OCI-LY7 (cell line): ENCODE data around the gene CTSC. TPM values are rescaled to one million over a fixed set of nuclear protein-coding genes. Genes with fewer than 3 reads are reported as not detected.

Experiments
- BruUV-seq: library from RNA; stranded (reverse); fragments of 400-500 nt; replicated peaks from 2 replicates; lab custom pipeline; 2021; lab: Mats Ljungman, UMichigan
- CTCF ChIA-PET: fragments of 300-600 bp; sonication (Branson Sonifier 250); formaldehyde crosslinking; loops from one replicate; lab custom pipeline; 2022; ENCODE audit warnings: antibody characterized with exemption; ENCODE audit not compliant: unreplicated experiment; lab: Charles Lee
- POLR2A ChIA-PET: fragments of 300-600 bp; sonication (Branson Sonifier 250); formaldehyde crosslinking; loops from one replicate; lab custom pipeline; 2022; ENCODE audit warnings: antibody characterized with exemption; lab: Charles Lee
- DNase-seq: peaks from one replicate; pipeline ENCODE4 v3.0.0-alpha.2; 2015; ENCODE audit warnings: low spot score
- H2AFZ ChIP-seq: fragments of 200-600 bp; sonication (generic), shearing (Covaris generic); 2 replicates; pipeline ENCODE4 v1.6.1; 2014; ENCODE audit warnings: mild to moderate bottlenecking, antibody characterized with exemption, low read length, moderate library complexity
- H3K27ac ChIP-seq: fragments of 200-600 bp; sonication (generic); 2 replicates; pipeline ENCODE4 v1.5.1; 2014; ENCODE audit warnings: mixed run types, low read depth, mild to moderate bottlenecking, moderate library complexity, low read length, inconsistent platforms; ENCODE audit not compliant: poor library complexity, severe bottlenecking
- H3K36me3 ChIP-seq: fragments of 200-600 bp; sonication (generic); 2 replicates; pipeline ENCODE4 v1.6.1; 2014; ENCODE audit warnings: mild to moderate bottlenecking, antibody characterized with exemption, low read length, moderate library complexity, mixed read lengths; ENCODE audit not compliant: insufficient read depth
- H3K4me1 ChIP-seq: fragments of 200-600 bp; sonication (generic); 2 replicates; pipeline ENCODE4 v1.5.1; 2014; ENCODE audit warnings: mild to moderate bottlenecking, low read length; ENCODE audit not compliant: insufficient read depth, poor library complexity, severe bottlenecking
- H3K4me2 ChIP-seq: fragments of 200-600 bp; sonication (generic); 2 replicates; pipeline ENCODE4 v1.6.1; 2014; ENCODE audit warnings: mild to moderate bottlenecking, low read length
- H3K4me3 ChIP-seq: fragments of 200-600 bp; sonication (generic); 2 replicates; pipeline ENCODE4 v1.5.1; 2014; ENCODE audit warnings: mild to moderate bottlenecking, low read depth, low read length; ENCODE audit not compliant: poor library complexity, severe bottlenecking
- H3K79me2 ChIP-seq: fragments of 200-600 bp; sonication (generic); 2 replicates; pipeline ENCODE4 v1.6.1; 2016; ENCODE audit warnings: low read depth, mild to moderate bottlenecking, low read length, moderate library complexity, mixed read lengths; ENCODE audit not compliant: insufficient read depth
- H3K9me2 ChIP-seq: fragments of 200-600 bp; sonication (generic); 2 replicates; pipeline ENCODE4 v1.6.1; 2016; ENCODE audit warnings: mild to moderate bottlenecking, low read length, mixed read lengths; ENCODE audit not compliant: insufficient read depth
- H3K9me3 ChIP-seq: fragments of 200-600 bp; sonication (generic); 2 replicates; pipeline ENCODE4 v1.6.1; 2014; ENCODE audit warnings: mild to moderate bottlenecking, mixed run types, low read length, mixed read lengths
- H4K20me1 ChIP-seq: fragments of 200-600 bp; sonication (generic); 2 replicates; pipeline ENCODE4 v1.6.1; 2014; ENCODE audit warnings: mild to moderate bottlenecking, antibody characterized with exemption, low read length, moderate library complexity, mixed read lengths; ENCODE audit not compliant: insufficient read depth
- CTCF ChIP-seq: fragments of 200-600 bp; sonication (generic); conservative IDR thresholded peaks from 2 replicates; pipeline ENCODE4 v1.5.1; 2014; ENCODE audit warnings: mild to moderate bottlenecking, antibody characterized with exemption, low read length, moderate library complexity, mixed read lengths
- EZH2phosphoT487 ChIP-seq: fragments of 200-600 bp; sonication (generic); IDR thresholded peaks from 2 replicates; pipeline ENCODE4 v1.6.1; 2018; ENCODE audit warnings: low read depth, borderline replicate concordance, mild to moderate bottlenecking, mixed run types, antibody characterized with exemption, low read length, moderate library complexity, mixed read lengths
- intact Hi-C: fragments of 100-400 bp; cut with micrococcal nuclease; formaldehyde crosslinking; loops from one replicate; pipeline ENCODE4 v1.10.0; 2022; ENCODE audit not compliant: unreplicated experiment
- total RNA-seq, 2 experiments: library from RNA; depleted of rRNA in 1 of 2; stranded (reverse); fragments of >200 nt in 1 of 2; shearing (Covaris generic) in 1 of 2; gene quantifications; 2 replicates each; pipeline ENCODE4 v1.2.3, GENCODE V29; 2014 to 2022

Gene CTSC
- total RNA-seq, 2 experiments from 2014 or later: 60.5 to 90.3 TPM

DNA sequence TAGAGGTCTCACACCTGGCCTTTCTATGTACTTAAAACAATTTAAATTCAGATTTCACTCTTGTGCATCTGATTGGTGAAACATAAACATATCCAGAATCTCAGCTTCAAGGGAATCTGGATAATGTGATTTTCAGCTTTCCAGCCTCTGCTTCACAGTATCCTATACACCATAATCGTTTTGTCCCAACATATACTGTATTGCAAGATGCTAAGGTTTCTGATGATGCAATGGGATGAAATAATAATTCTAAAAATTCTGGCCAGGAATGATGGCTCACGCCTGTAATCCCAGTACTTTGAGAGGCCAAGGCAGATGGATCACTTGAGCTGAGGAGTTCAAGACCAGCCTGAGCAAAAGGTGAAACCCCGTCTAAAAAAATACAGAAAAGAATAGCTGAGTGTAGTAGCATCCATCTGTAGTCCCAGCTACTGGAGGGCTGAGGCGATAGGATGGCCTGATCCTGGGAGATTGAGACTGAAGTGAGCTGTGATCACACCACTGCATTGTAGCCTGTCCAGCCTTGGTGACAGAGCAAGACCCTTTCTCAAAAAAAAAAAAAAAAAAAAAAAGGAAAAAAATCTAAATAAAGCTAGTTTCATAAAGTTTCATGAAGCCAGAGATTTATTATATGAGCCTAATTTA lies 41.0 kb upstream of the CTSC start:
- DNase-seq: no peak
- Histone ChIP-seq H3K27ac (no peak overlapping the region), H3K9me3 (no peaks in the 10 kb centered on the region), H3K4me3 (no peak overlapping the region), H4K20me1 (no peaks in the 10 kb centered on the region), H3K79me2 (no peaks in the 10 kb centered on the region), H3K4me1 (no peaks in the 10 kb centered on the region), H3K36me3 (no peaks in the 10 kb centered on the region), H2AFZ (no peak overlapping the region), H3K9me2 (no peaks in the 10 kb centered on the region), H3K4me2 (no peak overlapping the region)
- BruUV-seq: no TSS peak
- intact Hi-C loops: no loop called here
- ChIA-PET CTCF (no interaction called here), POLR2A (interaction anchor here (0.6 to 1.4 kb wide), 5 partner anchors 9 to 47 kb away, joined by 3 to 6 read pairs (median 3); no protein-coding TSS in a partner anchor)
- TF ChIP-seq EZH2phosphoT487 (no peak), CTCF (no peak)

DNA sequence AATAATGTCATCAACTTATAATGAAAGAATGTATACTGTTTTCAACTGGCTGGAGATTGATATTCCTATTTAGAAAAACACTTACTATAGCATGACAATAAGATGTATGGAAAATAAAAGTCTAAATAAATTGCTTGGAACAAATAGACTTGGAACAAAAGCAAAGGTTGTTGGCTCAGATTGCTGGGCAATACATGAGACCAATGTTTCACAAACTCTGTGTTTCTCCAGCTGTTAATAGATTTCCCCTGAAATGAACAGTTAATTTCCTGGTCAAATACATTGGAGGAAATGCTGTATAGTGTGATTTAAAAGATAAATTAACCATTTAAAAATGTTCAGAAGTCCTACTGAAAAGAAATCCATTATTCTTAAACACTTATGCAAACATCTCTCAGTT lies 40.1 kb upstream of the CTSC start:
- ChIA-PET CTCF (no interaction called here), POLR2A (interaction anchor here (0.6 to 1.3 kb wide), 3 partner anchors 10 to 32 kb away, joined by 3 to 5 read pairs (median 3); no protein-coding TSS in a partner anchor)
- Histone ChIP-seq H3K27ac (no peak overlapping the region), H3K4me3 (no peak overlapping the region), H3K4me2 (no peak overlapping the region), H3K4me1 (no peaks in the 10 kb centered on the region), H3K9me2 (no peaks in the 10 kb centered on the region), H3K79me2 (no peaks in the 10 kb centered on the region), H3K36me3 (no peaks in the 10 kb centered on the region), H4K20me1 (no peaks in the 10 kb centered on the region), H2AFZ (no peak overlapping the region), H3K9me3 (no peaks in the 10 kb centered on the region)
- BruUV-seq: no TSS peak
- TF ChIP-seq CTCF (no peak), EZH2phosphoT487 (no peak)
- no peak for DNase-seq
- intact Hi-C loops: no loop called here

GRCh38 chr11:88377144-88377543 lies 39.6 kb upstream of the CTSC start:
- TF ChIP-seq EZH2phosphoT487 (no peak), CTCF (no peak)
- no peaks in the 10 kb centered on the region for H3K9me2 ChIP-seq
- no peaks in the 10 kb centered on the region for H3K36me3 ChIP-seq
- no peaks in the 10 kb centered on the region for H3K79me2 ChIP-seq
- H2AFZ ChIP-seq: no peak overlapping the region
- no peak overlapping the region for H3K27ac ChIP-seq
- no peaks in the 10 kb centered on the region for H4K20me1 ChIP-seq
- POLR2A ChIA-PET: interaction anchor here (0.6 to 1.3 kb wide), 2 partner anchors 10 to 32 kb away, joined by 3 to 5 read pairs; no protein-coding TSS in a partner anchor
- no peak overlapping the region for H3K4me2 ChIP-seq
- intact Hi-C loops: no loop called here
- CTCF ChIA-PET: no interaction called here
- H3K9me3 ChIP-seq: no peaks in the 10 kb centered on the region
- no peak overlapping the region for H3K4me3 ChIP-seq
- no TSS peak for BruUV-seq
- DNase-seq: no peak
- H3K4me1 ChIP-seq: no peaks in the 10 kb centered on the region
